Stimulated activated CD4-positive, alpha-beta T cell treated with anti-CD3 and anti-CD28 coated beads, Interleukin-12 subunit alpha, Interleukin-12 subunit beta, amount 100 ng/mL, for 24 hours (primary cell): ENCODE results near the gene PPP1R13B.
"Not testable (repeated sequence)": the region's sequence is repeated elsewhere in the genome, so short reads cannot be mapped to it uniquely, and the experiment has no call there.

Source experiments
- DNase-seq, 2 experiments: peaks; one replicate each; pipeline ENCODE4 v3.0.0-alpha.2; 2020; ENCODE audit warnings: low read depth in 2 of 2

The PPP1R13B gene

DNA sequence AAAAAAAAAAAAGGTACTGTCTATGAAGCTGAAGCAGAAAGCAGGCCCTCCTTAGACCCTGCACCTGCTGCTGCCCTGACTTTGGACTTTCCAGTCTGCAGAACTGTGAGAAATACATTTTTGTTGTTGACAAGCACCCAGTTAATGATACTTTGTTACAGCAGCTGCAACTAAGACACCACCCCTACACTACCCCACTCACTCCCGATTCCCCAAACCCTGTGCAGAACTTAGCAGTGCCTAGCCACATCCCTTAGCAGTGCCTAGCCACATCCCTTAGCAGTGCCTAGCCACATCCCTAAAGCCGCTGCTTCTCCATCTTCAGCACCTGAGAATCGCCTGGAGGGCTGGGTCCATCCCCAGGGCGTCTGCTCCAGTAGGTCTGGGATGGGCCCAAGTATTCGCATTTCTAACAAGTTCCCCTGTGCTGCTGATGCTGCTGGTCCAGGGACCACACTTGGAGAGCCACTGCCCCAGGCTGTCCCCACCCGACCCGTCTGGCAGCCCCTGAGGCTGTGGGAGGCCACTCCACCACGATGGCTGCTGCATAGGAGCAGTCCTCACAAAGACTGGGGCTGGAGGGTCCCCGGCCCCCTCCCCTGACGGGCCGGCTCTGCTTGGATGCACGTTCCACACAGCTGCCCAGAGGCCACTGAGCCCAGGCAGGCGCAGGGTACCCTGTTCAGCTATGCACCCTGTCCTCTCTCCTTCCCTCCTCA lies 10.8 kb upstream of the PPP1R13B start:
- DNase-seq: no peak

DNA sequence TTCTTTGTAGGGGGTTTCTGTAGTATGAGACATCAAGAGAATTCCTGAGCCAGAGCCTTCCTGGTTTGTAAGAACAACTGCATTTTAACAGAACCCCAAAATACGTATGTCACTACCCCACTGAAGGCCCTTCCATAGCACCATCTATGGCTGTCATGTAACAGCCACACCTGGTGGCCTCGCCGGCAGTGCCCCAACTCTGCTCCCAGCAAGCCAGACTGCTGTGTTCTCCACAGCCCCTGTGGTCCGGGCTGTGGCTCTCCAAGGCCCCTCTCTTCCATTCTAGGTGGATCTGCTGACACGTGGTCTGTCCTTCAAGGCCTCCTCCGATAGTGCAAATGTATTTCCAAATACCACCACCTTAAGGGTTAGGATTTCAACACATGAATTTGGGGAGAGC lies 9.9 kb upstream of the PPP1R13B start:
- DNase-seq: no peak

DNA sequence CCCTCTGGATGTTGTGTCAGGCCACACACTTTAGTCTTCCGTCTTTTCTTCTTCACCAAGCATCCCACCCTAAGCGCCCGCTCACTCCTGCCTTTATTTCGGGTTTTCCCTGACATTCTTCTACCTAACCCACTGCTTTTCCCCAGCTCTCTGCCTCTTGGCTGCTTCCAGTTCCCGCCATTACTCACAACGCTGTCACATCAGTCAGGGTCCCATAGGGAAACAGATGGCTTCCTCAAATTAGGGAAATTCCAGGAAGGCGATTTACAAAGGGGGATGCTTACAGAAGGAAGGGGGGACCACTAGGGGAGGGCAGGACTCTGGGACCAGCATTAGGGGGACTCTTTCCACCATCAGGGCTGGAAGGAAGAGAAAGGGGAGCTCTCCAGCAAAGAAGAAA lies 9.2 kb upstream of the PPP1R13B start:
- no peak for DNase-seq

DNA sequence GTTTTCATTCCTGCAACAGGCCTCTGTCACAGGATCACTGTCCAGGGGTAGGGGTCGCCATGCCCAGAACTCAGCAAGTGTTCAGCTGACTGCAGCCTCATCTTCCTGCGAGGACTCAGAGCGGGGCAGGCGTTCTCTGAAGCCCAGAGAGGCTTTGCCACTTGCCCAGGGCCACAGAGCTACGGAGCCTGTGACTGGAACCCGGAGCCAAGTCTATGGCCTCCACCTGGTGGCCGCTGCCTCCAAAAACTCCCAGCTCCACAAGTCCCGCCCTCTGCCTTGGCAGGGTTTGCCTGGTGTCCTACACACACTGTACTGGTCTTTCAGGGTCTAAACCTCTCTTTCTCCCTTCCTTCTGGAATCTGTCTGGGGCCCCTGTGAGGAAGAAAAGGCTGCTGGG lies 8.7 kb upstream of the PPP1R13B start:
- DNase-seq: no peak

DNA sequence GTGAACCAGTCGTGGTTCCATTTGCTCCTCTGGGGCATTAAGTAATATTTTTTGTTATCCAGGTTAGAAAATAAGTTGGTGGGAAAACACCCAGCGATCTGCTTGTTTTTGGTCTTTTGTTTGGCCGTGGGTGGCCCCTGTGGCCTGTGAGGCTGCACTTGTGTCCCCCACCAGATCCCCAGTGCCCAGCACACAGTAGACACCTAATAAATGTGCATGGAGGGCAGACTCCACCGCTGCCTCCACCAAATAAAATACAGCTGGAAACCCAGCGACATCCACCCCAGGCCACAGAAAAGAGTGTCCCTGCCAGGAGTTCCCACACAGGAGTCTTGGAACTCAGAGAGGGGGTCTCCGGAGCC lies 8.3 kb upstream of the PPP1R13B start:
- no peak for DNase-seq

GRCh38 chr14:103854822-103855733 lies 7.7 kb upstream of the PPP1R13B start:
- no peak for DNase-seq

GRCh38 chr14:103854017-103854808 lies 6.8 kb upstream of the PPP1R13B start:
- DNase-seq: no peak

GRCh38 chr14:103849151-103849886 lies 1.9 kb upstream of the PPP1R13B start:
- no peak for DNase-seq

- no peak for DNase-seq
Measured at GRCh38 chr14:103848175-103849077, 1.1 kb upstream of the PPP1R13B start.

- no peak for DNase-seq
Measured at GRCh38 chr14:103846543-103847450, 578 bp downstream of the PPP1R13B start.

DNA sequence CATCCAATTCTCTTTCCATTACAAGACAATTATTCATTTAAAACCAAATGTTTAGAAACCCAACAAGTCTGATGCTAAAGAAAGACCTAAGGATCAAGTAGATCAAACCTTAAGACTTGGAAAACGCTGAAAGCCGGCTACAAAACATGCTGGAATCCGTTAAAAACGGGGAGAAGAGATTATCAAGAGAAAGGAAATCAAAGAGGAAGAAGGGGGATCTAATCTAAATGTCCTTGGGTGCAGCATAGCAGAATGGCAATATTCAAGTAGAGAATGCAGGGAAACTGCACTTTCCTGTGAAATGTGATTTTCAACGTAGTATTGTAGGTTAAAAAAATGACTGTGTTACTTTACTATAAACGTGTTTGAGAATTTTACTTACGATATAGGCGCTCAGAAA lies 1.3 kb downstream of the PPP1R13B start:
- no peak for DNase-seq

DNA sequence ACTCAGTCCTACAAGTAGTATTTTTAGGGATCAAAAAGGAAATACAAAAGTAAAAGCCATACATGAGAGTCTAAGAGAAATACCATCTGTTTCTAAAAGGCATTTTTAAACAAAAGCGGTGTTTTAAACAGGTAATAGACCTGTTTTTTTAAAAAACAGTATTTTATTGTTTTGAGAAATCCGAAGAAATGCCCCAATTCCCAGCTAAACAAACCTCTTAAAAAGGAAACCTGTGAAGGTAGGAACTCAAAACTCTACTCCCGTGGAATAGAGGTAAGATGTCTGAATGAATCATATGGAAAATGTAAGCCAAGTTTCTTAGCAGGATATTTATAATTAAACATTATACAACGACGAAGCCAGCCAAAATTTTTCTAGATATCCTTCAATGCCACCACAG lies 2.0 kb downstream of the PPP1R13B start:
- DNase-seq: no peak

GRCh38 chr14:103841265-103841664 lies 6.1 kb downstream of the PPP1R13B start:
- DNase-seq: not testable (repeated sequence)

- no peak for DNase-seq
Measured at GRCh38 chr14:103840014-103840413, 7.4 kb downstream of the PPP1R13B start.

GRCh38 chr14:103839579-103839978 lies 7.8 kb downstream of the PPP1R13B start:
- no peak for DNase-seq

- no peak for DNase-seq
Measured at GRCh38 chr14:103838117-103838516, 9.3 kb downstream of the PPP1R13B start.

DNA sequence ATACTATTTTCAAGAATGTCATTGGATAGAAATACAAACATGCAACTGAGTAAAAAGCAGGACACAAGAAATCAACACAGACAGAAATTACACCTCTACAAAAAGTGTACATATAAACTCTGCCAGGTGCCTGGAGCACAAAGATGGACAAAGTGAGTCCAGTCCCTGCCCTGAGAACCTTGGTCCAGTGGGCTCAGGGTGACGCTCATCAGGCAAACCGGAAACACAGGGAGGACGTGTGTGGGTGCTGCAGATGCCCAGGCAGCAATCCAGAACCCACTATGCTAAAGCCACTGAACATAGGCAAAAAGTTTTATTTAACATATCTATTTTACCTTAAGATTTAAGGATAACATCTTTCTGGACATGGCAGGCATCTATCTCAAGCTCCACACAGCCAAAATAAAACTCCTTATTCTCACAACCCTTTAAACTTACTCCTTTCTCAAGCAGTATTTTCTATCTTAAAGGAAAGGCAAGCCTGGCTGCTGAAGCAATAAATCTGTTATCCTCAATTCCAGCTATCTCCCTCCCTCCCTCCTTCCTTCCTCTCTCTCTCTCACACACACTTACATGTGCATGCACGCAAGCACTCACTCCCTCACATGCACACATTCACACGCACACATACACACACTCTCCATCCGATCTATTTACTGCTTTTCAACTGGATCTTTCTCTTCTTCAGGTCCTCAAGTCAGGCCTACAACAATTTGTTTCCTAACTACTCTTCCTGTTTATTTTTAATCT lies 10.2 kb downstream of the PPP1R13B start:
- DNase-seq: no peak

DNA sequence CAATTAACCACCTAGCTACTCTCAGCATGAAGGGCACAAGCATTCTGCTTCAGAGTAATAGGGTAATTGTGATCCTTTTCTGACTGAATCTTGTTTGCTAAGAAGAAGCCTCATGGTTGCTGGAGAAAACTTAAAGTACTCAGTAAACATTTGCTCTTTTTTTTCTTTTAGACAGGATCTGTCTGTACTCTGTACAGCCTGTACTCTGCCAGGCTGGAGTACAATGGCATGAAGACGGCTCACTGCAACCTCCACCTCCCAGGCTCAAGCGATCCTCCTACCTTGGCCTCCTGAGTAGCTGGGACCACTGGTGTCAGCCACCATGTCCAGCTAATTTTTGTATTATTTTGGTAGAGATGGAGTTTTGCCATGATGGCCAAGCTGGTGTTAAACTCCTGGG lies 12.4 kb downstream of the PPP1R13B start:
- DNase-seq: no peak

- DNase-seq: no peak
Measured at GRCh38 chr14:103833711-103834110, 13.7 kb downstream of the PPP1R13B start.
